DND-41 (cell line): Measurements from ENCODE around the gene DGKQ.

Experiments used
- ATAC-seq: fragments of 200-7000 bp; cut with Tn5 transposase; 3 replicates; pipeline ENCODE4 v1.9.1; 2021; ENCODE audit warnings: low read depth; ENCODE audit not compliant: insufficient read depth
- DNase-seq: peaks from one replicate; pipeline ENCODE4 v3.0.0-alpha.2; 2020
- H2AFZ ChIP-seq: 2 replicates; pipeline ENCODE4 v1.6.0; 2012; ENCODE audit warnings: low read depth, low read length
- H3K27ac ChIP-seq: 2 replicates; pipeline ENCODE4 v1.5.1; 2012; ENCODE audit warnings: low read length, inconsistent platforms
- H3K27me3 ChIP-seq: fragments of 200-600 bp; sonication (generic); 2 replicates; pipeline ENCODE4 v1.6.0; 2012; ENCODE audit warnings: low read length, mild to moderate bottlenecking, inconsistent platforms; ENCODE audit not compliant: insufficient read depth, poor library complexity
- H3K36me3 ChIP-seq: 2 replicates; pipeline ENCODE4 v1.5.1; 2012; ENCODE audit warnings: low read length, inconsistent platforms; ENCODE audit not compliant: insufficient read depth
- H3K4me1 ChIP-seq: 2 replicates; pipeline ENCODE4 v1.5.1; 2012; ENCODE audit warnings: mild to moderate bottlenecking, low read length; ENCODE audit not compliant: insufficient read depth
- H3K4me2 ChIP-seq: 2 replicates; pipeline ENCODE4 v1.6.0; 2012; ENCODE audit warnings: mild to moderate bottlenecking, moderate library complexity, low read length, inconsistent platforms; ENCODE audit not compliant: insufficient read depth
- H3K4me3 ChIP-seq, 2 experiments: fragments of 200-600 bp in 1 of 2; shearing (Covaris generic) in 1 of 2; 2 replicates each; pipeline ENCODE4 v1.5.1; 2012 to 2016; ENCODE audit warnings: inconsistent platforms in 2 of 2, low read length in 2 of 2, mild to moderate bottlenecking in 2 of 2, low read depth in 1 of 2, moderate library complexity in 1 of 2
- H3K79me2 ChIP-seq: 2 replicates; pipeline ENCODE4 v1.6.0; 2012; ENCODE audit warnings: low read length, inconsistent platforms; ENCODE audit not compliant: insufficient read depth
- H3K9ac ChIP-seq: 2 replicates; pipeline ENCODE4 v1.6.0; 2012; ENCODE audit warnings: low read depth, mild to moderate bottlenecking, inconsistent platforms, low read length, moderate library complexity
- H3K9me3 ChIP-seq: 2 replicates; pipeline ENCODE4 v1.5.1; 2012; ENCODE audit warnings: low read length, moderate library complexity, mild to moderate bottlenecking, inconsistent platforms; ENCODE audit not compliant: insufficient read depth, severe bottlenecking
- H4K20me1 ChIP-seq: 2 replicates; pipeline ENCODE4 v1.6.0; 2012; ENCODE audit warnings: low read length; ENCODE audit not compliant: insufficient read depth
- EZH2 ChIP-seq: IDR thresholded peaks from 3 replicates; pipeline ENCODE4 v1.6.1; 2012; ENCODE audit warnings: borderline replicate concordance, low read depth, mild to moderate bottlenecking, moderate library complexity, low read length, inconsistent platforms; ENCODE audit not compliant: severe bottlenecking
- TF ChIP-seq, protein P1 (sequence below): IDR thresholded peaks from 2 replicates; pipeline ENCODE4 v1.5.1; 2012; ENCODE audit warnings: borderline replicate concordance, low read length, moderate library complexity, mild to moderate bottlenecking; ENCODE audit not compliant: poor library complexity, severe bottlenecking; ENCODE audit errors: extremely low read depth

The DGKQ gene

DNA sequence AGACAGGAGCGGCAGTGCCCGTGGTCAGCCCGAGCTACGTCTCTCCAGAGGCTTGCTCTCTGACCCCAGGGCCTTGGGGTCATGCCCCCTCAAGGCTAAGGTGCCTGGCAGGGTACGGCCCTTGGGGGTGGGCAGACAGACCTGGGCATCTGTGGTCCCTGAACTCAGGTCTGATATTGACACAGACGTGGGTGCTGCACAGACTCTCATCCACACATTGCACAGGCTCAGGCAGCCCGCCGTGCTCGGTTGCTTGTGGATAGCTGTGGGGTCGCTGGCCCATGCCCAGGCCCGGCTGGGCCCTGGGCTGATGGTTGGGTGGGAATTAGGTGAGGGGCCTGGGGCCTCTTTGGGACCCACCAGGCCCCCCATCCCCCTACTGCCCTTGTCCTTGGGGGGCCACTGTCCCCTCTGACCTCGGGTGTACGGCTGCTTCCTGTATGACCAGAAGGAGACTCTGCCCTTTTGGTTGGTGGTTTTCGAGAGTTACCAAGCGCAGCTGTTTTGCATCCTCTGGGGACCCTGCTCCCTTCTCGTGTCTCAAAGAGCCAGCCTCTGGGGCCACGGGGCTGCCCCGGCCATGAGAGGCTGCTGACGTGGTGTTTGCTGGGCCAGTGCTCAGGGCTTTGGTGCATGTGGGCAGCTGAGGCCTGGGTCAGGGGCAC, 48.1 kb upstream of the DGKQ start:
- TF ChIP-seq, protein P1, sequence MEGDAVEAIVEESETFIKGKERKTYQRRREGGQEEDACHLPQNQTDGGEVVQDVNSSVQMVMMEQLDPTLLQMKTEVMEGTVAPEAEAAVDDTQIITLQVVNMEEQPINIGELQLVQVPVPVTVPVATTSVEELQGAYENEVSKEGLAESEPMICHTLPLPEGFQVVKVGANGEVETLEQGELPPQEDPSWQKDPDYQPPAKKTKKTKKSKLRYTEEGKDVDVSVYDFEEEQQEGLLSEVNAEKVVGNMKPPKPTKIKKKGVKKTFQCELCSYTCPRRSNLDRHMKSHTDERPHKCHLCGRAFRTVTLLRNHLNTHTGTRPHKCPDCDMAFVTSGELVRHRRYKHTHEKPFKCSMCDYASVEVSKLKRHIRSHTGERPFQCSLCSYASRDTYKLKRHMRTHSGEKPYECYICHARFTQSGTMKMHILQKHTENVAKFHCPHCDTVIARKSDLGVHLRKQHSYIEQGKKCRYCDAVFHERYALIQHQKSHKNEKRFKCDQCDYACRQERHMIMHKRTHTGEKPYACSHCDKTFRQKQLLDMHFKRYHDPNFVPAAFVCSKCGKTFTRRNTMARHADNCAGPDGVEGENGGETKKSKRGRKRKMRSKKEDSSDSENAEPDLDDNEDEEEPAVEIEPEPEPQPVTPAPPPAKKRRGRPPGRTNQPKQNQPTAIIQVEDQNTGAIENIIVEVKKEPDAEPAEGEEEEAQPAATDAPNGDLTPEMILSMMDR, result no peak
- TF ChIP-seq EZH2, result no peak
- Histone ChIP-seq H3K36me3 (no peaks in the 10 kb centered on the region), H3K4me1 (no peaks in the 10 kb centered on the region), H3K9ac (no peak overlapping the region), H2AFZ (no peak overlapping the region), H3K79me2 (no peaks in the 10 kb centered on the region), H3K4me2 (no peak overlapping the region), H3K4me3 (no peak overlapping the region), H3K27me3 (no peaks in the 10 kb centered on the region), H3K27ac (no peak overlapping the region), H3K9me3 (no peaks in the 10 kb centered on the region), H4K20me1 (peaks cover 4% of the 10 kb centered on the region; the same call in 1 of the 2 replicates)
- no peak for ATAC-seq
- DNase-seq, result no peak

DNA sequence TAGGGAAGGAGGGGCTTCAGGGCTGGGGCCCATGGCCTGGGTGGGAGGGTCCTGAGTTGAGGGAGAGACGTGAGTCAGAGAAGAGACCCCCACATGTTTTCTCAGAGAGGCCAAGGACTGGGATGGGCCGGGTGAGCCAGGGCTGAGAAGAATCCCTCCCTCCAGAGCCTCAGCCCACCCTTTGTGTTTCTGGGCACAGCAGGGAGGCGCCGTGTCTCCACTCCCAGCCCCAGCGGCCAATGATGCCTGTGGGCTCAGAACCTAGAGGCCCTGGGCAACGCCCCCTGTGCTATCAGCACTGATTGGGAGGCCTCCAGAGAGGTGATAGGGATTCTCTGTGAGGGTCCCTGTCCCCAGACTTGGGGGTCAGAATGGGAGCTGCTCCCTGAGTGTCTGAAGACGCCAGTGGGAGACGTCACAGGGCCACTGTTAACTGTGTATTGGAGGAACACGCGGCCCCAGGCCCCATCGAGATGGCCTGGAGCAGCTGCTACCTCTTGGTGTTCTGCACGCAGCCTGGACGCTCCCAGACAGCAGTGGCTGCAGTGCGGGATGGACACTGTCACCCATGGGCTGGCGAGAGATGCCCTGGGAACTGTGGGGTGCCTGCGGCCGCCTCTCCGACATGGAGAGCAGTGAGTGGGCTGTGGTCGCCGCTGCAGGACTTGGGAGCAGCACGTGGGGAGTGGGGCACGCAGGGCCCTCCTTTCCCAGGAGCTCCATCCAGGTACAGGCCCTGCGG, 46.5 kb upstream of the DGKQ start:
- ATAC-seq, result no peak
- H3K4me1 ChIP-seq, result no peaks in the 10 kb centered on the region
- no peak for DNase-seq
- no peak overlapping the region for H3K4me3 ChIP-seq
- H3K4me2 ChIP-seq, result no peak overlapping the region
- H3K9ac ChIP-seq, result no peak overlapping the region
- no peaks in the 10 kb centered on the region for H3K79me2 ChIP-seq
- no peaks in the 10 kb centered on the region for H3K36me3 ChIP-seq
- H4K20me1 ChIP-seq, result peaks cover 4% of the 10 kb centered on the region; the same call in 1 of the 2 replicates
- TF ChIP-seq, protein P1, result no peak
- TF ChIP-seq EZH2, result no peak
- H3K27ac ChIP-seq, result no peak overlapping the region
- H3K9me3 ChIP-seq, result no peaks in the 10 kb centered on the region
- no peaks in the 10 kb centered on the region for H3K27me3 ChIP-seq
- H2AFZ ChIP-seq, result no peak overlapping the region

DNA sequence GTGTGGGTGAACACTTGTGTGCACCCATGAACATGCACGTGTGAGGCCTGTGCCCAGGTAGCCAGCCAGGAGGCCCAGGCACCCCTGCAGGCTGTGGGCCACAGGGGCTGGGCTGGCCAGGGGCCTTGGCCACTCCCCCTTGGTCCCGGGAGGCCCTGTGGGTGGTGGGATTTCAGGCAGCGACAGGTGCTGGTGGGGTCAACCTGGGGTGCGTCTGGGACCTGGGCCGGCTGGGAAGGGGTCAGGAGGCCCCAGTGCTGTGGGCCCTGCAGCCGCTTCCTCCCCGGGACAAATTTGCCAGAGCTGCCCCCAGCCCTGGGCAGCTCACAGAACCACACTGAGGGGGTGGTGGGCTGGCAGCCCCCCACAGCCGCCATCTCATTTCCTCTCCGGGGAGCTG, 46.0 kb upstream of the DGKQ start:
- no peak overlapping the region for H2AFZ ChIP-seq
- no peaks in the 10 kb centered on the region for H3K36me3 ChIP-seq
- DNase-seq (no peak), ATAC-seq (no peak)
- no peaks in the 10 kb centered on the region for H3K27me3 ChIP-seq
- H3K9me3 ChIP-seq, result no peaks in the 10 kb centered on the region
- no peak overlapping the region for H3K9ac ChIP-seq
- no peak overlapping the region for H3K4me3 ChIP-seq
- peaks cover 4% of the 10 kb centered on the region; the same call in 1 of the 2 replicates for H4K20me1 ChIP-seq
- no peak overlapping the region for H3K27ac ChIP-seq
- no peak overlapping the region for H3K4me2 ChIP-seq
- H3K79me2 ChIP-seq, result no peaks in the 10 kb centered on the region
- no peaks in the 10 kb centered on the region for H3K4me1 ChIP-seq
- no peak for TF ChIP-seq EZH2
- TF ChIP-seq, protein P1, result no peak
